HK-2 (cell line): ENCODE data around the gene PNMA1.

Experiments
- DNase-seq: peaks from one replicate; pipeline ENCODE4 v3.0.0-alpha.2; 2018; ENCODE audit not compliant: unreplicated experiment

Gene PNMA1

DNA sequence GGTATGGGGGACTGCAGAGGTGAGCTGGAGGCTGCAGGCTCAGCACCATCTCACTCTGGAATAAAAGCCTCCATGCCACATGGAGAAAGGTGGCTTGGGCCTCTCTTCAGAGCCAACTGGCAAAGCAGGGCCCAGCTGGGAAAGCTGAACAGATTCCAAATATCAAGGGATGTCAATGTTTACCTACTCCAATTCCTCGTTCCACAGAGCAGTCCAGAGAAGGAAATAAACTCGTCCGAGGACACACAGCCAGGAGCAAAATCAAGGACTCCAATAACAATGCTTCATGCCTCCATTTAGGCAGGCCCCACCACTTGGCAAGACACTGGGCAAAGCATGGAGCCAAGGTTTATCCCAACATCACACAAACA lies 36.3 kb upstream of the PNMA1 start:
- DNase-seq, result no peak

DNA sequence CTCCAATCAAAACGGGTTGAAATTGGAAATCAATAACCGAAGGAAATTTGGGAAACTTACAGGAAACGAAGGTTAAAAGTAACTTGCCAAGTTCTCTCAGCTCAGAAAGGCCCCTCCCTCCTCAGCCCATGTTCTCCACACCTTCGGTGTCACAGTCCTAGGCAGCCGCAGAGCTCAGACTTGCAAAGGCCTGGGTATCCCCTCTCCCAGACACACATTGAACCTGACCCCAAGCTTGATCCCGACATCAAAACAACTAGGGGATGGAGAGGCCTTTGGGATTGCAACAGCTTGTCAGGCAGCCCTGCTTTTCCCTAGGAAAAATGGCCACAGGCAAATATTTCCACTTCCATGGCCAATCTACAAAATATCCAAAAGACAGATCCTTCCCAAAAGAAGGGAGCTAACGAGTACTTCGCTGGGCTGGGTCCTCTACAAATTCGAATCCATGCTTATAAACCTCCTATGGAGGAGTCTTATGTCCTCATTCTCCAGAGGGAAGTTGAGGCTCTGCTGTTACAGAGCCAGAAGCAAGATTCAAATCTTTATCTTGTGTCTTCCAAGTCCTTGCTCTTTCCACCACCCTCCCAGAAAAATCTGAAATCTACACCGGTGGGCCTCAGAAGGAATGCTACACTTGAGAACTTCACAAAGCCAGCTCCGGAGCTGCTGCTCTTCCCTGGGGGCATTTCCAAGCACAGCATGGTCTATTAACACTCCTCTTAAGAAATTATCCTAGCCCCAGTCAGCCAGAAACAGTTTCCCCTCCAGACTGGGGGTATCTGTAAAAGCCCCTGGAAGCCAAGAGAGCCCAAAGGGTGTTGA lies 35.7 kb upstream of the PNMA1 start:
- no peak for DNase-seq

DNA sequence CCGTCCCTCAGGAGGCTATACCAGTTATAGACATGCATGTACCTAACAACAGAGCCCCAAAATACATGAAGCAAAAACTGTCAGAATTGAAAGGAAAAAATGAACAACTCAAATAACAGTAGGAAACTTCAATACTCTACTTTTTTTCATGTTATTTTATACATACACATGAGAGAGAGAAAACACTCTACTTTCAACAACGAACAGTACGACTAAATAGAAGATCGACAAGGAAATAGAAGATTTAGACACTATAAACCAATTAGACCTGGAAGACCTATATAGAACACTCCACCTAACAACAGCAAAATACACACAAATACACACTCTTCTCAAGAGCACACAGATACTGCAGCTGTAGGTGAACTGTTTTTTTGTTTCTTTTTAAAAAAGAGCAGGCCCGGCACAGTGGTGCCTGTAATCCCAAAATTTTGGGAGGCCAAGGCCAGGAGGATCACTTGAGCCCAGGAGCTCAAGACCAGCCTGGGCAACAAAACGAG lies 34.7 kb upstream of the PNMA1 start:
- no peak for DNase-seq

DNA sequence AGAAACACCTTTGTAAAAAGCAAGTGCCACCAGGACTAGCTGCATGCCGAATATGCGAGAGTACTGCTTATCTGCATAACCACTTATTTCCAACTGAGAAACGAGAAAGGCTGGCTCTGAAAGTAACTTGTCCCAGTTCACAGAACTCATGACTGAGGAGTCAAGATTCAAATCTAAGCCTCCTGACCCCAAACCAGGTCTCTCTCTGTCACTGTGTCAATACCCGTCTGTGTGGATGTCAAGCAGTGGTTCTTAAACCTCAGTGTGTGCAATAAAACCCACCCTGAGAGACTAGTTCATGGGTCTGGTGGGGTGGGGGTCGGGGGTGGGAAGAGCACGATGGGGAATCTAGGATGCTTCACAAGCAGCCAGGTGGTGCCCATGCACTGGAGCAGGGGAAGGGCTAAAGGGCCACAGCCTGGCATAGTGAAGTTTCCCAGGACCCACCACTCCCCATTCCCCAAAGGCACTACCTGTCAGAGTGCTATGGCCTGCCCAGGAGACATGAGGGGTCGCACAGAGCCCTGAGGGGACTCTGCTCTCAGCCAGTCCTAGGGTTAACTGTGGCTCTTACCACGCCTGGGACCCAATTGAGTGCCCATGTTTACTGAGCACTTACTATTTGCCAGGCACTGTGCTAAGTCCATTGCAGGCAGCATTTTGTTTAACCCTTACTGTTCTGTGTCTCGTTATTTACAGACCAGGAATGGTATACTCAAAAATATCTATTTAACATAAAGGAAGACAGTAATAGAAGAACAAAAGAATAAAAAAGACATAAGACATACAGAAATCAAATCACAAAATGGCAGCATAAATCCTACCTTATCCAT lies 33.4 kb upstream of the PNMA1 start:
- DNase-seq, result no peak

DNA sequence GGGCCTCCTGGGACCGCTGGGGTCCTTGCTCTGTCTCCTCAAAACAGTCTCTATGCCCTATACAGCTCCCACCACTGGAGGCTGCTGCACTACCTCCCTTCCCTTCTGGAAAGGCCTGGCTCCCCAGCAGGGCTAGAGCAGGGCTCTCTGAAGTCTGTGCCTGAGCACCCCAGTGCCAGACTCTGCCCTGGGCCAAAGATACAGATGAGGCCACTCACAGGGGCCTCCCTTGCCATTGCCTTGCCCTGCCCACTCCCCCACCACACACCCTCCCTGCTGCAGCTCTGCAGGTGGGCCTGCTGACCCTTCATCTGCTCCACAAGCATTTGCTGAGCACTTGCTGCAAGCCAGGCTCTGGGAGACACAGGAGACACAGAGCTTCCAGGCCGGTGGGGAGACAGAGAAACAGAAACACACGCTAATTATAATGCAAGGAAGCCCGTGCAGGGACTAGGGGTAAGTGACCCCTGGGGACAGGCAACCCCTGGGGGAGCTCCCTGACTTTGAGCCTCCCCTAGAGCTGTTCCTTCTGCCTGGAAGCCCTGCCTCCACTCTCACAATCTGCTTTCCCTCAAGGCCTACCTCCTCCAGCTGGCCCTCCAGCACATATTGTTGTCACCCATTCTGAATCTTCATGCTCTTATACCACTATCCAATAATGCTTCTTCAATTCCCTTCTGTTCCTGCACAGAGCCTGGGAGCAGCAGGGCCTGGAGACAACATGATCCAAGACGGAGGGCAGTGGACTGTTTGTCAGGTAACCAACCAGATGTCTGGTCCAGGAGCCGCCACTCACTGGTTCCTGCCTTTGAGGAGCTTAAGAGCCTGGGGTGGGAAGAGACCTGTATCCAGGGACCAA lies 32.6 kb upstream of the PNMA1 start:
- DNase-seq, result no peak

DNA sequence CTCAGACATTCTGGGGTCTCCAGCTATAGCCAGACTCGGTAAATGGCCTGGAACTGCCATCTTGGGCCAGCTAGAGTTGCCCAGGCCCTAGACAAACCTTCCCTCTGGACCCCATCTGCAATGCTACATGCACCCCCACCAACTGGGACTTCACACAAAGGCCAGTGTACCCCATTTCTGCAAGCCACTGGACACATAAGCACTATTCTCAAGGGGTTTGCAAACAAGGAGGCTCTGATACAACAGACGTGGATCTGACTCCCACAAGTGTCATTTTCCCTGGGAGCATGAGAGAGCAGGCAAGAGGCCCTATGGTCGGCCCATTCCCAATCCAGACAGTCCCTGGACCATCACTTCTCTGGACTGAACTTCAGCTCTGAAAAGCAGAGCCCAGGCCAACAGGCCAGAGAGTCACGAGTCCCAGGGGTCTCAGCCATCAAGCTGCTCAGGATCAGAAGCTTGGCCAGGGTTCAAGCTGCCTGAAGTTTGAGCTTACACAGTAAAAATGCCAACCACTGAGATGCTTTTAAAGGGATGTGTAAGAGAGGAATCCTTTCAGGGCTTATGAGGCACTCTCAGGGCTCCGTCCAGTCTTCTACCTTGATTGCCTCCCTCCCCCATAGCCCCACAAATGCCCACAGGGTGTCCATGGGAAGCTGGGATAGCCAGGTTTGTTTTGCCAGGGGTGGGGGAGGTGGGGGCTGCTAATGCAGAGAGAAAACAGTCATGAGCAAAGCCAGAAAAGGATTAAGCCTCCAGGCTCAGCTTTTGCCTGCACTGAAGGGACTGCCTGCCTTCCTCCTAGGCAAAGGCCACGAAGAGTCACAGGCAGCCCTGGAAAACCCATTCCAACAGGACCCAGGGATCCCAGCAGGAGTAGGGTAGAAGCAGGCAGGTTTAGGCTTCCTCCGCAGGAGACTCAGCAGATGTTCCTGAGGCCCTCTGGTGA lies 31.7 kb upstream of the PNMA1 start:
- DNase-seq, result no peak

DNA sequence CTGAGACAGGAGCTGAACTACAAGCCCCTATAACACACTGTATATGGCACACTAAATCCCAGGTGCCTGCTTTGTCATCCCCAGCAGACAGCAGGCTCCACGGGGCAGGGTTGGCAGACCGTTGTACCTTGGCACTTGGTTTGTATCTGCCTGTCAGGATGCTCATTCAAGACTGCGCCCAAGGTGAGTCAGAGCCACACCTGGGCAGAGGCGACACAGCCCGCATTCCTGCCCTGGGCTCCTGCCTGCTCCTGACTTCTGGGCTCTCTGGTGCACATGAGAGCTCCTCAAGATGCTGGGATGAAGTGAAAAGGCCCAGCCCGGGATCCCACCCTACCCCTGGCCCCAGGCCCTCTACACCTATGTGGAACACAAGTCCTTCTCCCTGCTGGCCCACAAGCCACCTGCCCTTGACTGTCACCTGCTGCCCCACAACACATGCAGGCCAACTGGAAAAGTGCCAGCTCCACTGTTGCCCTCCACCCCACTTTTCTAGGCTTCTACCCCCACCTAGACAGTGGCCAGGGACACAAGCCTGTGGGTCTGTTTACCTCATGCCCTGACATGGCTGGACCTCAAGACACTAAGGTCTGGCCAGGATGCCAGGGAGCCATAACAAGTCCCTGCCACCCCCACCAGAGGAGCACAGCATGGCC lies 30.8 kb upstream of the PNMA1 start:
- no peak for DNase-seq

DNA sequence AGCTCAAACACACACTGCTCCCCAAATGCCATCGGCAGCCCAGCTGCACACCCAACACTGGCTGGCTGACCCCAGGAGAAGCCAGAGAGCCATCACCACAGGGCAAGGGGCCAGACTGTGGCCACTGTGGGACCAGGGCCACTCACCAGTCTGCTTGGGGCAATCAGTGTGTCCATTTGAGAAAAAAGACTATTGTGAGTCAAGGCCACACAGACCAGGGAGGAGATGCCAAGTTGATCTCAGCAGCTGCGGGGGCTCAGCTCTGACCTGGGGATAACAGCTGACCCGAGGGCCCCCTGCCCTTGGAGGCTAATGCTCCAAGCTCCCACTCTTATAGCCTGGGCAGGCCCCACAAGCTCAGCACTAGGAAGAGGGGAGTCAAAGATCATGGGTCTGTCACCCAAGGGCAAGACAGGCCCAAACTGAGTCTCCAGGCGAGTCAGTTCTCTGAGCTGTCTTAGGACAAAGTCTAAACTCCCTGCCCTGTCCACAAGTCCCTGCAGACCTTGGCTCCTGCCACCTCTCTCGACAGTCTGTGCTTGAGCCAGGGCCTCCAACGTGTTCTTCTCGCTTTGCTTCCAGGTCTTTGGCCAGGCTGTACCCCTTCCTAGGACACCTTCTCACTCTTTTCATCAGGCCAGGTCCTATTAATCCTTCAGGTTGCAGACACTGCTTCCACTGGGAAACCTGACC lies 30.1 kb upstream of the PNMA1 start:
- no peak for DNase-seq

DNA sequence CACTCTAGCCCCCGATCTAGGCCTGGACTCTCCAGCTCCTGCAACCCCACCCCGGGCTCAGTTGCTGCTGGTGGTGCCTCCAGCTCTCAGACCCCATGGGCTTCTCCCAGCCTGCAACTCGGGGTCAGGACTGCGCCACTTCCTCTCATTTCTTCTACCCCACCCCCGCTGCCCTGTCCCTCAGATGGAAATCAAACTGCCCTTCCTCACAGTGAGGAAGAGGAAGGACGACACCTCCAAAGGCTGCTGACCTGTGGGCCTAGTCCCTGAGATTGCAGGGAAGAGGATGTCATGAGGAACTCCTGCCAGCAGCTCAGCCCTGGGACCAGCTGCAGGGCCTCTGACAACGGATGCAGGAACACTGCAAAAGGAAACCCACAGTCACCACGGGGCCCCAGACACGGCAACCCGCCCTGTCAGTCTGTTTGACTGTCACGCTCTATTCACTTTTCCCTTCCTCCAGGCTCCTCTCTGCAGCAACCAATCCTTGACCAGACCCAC lies 29.3 kb upstream of the PNMA1 start:
- no peak for DNase-seq

DNA sequence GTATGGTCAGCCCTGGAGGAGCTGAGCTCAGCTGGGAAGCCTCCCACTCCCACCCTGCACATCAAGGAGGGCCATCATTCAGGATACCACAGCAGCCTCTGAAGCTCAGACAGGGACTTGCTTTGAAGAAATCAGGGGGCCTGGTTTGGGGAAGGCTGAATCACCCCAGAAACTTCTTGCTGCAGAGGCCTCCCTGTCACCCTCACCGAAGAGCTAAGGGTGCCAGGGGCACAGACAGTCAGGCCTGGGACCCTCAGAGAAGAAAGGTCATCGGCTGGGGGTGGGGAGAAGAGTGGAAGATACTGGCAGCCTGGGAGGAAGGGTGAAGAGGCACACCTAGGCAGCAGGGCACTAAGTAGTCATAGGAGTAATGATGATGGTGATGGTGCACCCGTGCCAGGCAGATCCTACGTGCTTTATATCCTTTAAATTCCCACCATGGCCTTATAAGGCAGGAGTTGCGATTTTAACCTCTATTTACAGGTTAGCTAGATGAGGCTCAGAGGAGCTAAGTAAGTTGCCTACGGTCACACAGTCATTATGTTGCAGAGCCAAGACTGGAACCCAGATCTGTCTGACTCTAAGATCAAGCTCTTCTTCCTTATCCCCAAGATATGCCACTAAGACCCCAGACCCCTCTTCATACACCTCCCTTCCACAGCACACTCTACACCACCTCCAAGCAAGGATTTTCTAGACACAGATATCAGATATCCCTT lies 28.5 kb upstream of the PNMA1 start:
- DNase-seq, result no peak

DNA sequence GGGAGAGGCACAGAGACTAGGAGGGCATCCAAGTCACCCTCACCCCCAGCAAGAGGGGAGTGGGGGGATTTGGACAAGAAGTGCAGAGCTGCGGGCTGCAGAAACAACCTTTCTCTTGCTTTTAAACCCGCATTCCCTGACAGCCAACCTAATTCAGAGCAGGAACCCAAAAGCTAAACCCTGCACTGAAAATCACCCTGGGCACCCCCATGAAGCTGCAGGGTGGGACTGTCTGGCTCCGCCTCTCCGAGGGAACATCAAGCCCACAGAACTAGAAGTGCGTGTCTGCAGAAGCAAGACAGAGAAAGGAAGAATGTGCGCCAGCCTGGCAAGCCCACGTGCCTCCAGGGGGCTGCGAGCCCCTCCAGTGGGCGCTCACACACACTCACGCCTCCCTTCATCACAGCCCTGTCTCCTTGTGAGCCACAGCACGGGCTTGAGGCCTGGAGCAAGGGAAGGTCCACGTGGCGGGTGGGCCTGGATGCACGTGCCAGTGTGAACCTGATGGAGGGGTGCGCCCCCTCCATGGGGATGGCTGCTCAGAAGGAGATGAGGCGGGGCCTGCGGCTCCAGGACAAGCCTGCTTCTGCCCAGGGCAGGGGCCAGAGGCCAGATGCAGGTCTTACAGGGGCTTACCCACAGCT lies 27.8 kb upstream of the PNMA1 start:
- no peak for DNase-seq

DNA sequence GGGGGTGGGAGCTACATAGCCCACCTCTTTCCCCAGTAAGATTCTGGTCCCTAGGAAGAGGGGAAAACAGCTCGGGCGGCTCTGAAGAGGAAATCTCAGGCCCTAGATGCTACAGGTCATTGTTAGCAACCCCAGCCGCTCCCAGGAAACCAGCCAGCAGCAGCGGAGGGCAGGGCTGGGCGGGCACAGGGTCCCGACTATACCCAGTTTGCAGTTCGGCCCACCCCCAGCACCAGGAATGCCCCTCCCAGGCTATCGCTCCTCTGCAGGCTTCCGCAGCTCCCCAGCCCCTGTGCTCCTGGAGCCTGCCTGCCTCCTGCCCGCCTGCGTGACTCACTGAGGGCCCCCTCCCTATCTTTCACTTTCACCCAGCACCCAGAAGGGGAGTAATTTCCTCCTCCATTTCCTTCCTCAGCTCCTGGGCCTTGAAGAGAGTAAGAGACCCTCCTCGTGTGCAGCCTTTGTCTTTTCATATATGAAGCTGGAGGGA lies 27.2 kb upstream of the PNMA1 start:
- DNase-seq, result no peak

DNA sequence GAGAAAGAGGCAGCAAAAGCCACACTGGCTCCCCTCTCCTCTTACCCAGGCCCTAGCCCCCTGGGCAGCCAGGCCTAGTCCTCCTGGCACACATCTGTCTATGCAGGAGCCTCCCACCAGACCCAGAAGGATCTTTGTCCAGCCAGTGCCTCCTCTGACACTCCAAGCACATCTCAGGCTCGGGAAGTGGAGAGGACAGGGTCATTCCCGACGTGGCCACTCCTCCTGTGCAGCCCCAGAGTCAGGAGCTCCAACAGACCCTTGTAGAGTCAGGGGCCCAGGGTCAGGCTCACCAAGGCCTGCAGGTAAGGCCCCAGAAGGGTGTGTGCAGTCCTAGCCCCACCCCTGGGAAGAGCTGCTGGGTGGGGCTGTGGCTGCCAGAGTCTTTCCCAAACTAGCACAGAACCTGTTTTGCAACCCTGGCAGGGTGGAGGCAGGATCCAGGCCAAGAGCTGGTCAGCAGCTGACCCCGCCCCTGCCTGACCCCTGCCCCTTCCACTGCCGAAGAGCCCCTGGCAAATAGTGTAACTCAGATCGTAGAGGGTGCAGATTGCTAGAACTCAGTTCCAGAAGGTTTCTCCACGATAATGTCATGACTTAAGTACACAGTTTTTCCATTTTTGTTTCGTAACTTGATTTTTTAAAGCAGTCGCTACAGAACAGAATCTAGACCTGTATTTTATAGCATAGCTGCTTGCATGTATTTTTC lies 26.6 kb upstream of the PNMA1 start:
- no peak for DNase-seq

DNA sequence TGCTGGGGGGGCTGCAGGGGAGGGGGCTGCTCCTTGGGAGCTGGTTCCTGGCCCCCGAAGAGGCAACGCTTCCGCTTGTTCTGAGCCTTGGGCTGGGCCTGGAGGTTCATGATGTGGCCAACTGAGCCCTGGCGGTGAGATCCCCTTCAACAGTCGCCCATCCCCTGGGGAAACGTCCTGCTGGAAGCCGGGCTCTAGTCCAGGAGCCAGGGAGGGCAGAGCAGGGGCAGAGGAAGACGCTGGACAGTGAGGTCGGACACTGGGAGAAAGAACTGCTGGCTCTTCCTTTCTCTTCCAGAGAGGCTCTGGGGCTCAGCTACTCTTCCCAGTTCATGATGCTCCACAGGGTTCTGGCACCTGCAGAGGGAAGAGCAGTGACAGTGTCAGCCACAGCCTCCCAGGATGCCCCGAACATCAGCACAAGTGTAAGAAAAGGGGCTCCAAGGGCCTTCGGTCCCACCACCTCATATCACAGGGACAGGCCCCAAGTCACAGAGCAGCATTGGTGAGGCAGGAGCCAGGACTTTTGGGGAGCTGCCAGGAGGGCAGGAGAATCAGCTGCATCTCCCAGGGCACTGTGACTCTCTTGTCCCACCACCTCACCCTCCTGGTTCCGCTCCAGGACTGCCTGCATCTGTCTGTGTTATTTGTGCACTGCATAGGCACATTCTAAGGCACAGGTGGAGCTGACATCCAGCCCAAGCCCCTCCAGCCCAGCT lies 25.9 kb upstream of the PNMA1 start:
- no peak for DNase-seq

DNA sequence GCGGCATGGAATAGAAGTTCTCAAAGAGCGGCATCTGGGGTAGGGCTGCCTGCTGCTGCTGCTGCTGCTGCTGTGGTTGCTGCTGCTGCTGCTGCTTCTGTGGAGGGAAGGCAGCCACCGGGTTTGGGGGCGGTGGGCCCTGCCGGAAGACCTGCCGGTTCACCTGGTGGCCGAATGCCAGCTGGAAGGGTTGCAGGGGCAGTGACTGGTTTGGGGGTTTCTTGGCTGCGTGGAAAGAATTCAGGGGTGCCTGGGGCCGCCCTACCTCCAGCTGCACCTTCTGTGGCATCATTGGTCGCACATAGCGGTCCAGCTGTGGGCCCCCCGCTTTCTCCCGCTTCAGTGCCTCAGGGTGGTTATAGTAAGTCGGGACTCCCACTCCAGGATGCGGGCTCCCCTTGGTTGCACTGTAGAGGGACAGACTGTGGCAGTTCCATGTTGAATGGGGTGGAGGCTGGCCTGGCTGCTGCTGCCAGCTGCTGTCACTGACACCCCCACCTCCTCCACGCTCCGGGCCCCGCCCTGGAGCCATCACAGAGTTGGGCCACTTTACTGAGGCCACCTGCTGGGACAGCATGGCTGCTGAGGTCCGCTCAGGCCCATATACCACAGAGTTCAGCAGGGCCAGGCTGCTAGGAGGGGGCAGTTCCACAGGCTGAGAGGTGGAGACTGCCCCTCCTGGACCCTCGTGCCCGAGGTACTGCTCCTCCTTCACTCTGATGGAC lies 25.2 kb upstream of the PNMA1 start:
- no peak for DNase-seq

DNA sequence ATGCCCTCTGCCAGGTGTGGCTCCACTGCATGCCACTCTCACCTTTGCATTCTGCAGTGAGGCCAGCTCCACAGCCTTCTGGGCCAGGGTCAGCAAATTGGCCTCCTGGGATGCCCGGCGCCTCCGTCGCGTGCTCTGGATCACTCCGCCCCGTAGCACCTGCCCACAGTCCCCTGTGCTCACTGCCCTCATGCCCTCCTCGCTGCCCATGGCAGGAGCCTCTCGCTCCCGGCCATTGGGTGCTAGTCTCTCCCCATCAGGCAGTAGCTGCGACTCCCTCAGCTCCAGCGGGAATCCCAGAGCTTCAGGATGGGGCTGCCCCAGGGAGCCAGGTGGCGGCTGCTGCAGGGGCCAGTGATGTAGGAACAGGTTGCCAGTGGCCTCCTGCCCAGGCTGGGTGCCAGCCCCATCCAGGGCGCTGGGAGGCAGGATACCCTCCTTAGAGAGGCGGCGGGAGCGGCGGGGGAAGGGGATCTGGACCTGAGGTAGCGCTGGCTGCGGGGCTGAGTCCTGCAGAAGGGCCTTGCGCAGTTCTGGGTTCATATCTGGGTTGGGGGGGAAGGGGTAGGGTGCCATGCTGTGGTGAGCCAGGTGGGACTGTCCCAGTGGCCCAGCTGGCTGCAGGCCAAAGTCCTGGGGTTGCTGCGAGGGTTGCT lies 24.5 kb upstream of the PNMA1 start:
- no peak for DNase-seq
